Mesodermal cell (in vitro differentiated cells): ENCODE measurements around the gene GDAP2.
A peak's percentile ranks its signal among the peaks of the same experiment; 100 is the strongest.

Source experiments
- H3K27ac ChIP-seq: 2 replicates; pipeline ENCODE4 v1.7.0; 2013; ENCODE audit warnings: mild to moderate bottlenecking, low read depth, low read length, moderate library complexity; ENCODE audit not compliant: severe bottlenecking
- H3K36me3 ChIP-seq: 2 replicates; pipeline ENCODE4 v1.7.1; 2013; ENCODE audit warnings: mild to moderate bottlenecking, low read length, moderate library complexity; ENCODE audit not compliant: control insufficient read depth, insufficient read depth
- H3K4me1 ChIP-seq: one replicate; pipeline ENCODE4 v1.7.1; 2013; ENCODE audit warnings: mild to moderate bottlenecking, low read length; ENCODE audit not compliant: insufficient read depth, control insufficient read depth, poor library complexity, severe bottlenecking
- H3K4me3 ChIP-seq: 2 replicates; pipeline ENCODE4 v1.7.0; 2013; ENCODE audit warnings: low read length, control low read depth, mild to moderate bottlenecking; ENCODE audit not compliant: insufficient read depth, poor library complexity, severe bottlenecking; ENCODE audit errors: extremely low read depth
- H3K9me3 ChIP-seq: 2 replicates; pipeline ENCODE4 v1.7.1; 2013; ENCODE audit warnings: mild to moderate bottlenecking, low read length, moderate library complexity; ENCODE audit not compliant: control insufficient read depth
- WGBS, 2 experiments: methylation state at CpG; one replicate each; pipeline ENCODE4 v1.1.5; 2013; ENCODE audit warnings: missing lambda C conversion rate in 2 of 2; ENCODE audit not compliant: insufficient coverage in 2 of 2; 5-methylcytosine and 5-hydroxymethylcytosine counted together

GDAP2 gene

DNA sequence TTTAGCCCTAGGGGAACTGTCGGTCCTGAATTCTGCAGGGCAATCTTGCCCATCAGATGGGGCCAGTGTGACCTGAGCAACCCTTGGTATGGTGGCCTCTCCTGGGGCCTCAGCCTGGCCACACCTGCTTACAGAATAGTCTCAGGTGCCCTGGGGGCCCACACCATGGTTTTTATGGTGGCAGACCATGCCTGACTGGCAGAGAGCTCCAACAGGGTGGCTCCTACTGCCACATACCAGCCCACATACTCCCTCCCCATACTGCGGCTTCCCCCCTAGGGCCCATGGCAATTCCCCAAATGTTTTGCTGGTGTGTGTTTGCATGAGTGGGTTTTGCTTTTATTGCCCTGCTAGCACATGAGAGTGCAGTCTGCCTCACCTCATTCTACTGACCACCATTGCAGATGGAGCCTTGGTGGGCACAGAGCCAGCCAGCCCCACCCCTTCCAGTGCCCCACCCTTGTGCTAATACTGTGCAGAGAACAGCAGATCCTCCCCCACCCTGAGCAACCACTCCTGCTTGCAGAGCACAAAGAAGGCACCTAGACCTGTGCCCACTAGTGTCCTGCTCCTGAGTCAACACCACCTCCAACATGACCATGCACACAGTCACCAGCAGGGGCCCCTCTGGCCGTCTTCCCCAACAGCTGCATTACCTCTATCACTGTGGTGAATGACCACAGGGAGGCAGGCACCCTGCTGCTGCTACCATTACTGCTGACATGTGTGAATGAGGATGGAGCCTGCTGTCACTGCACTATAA is 86.8 kb downstream of the GDAP2 start:
- WGBS, 2 experiments = 91 to 100% methylated on average over 1 to 2 of the region's 3 CpGs
- no peaks in the 10 kb centered on the region for H3K9me3 ChIP-seq
- no peaks in the 10 kb centered on the region for H3K36me3 ChIP-seq

DNA sequence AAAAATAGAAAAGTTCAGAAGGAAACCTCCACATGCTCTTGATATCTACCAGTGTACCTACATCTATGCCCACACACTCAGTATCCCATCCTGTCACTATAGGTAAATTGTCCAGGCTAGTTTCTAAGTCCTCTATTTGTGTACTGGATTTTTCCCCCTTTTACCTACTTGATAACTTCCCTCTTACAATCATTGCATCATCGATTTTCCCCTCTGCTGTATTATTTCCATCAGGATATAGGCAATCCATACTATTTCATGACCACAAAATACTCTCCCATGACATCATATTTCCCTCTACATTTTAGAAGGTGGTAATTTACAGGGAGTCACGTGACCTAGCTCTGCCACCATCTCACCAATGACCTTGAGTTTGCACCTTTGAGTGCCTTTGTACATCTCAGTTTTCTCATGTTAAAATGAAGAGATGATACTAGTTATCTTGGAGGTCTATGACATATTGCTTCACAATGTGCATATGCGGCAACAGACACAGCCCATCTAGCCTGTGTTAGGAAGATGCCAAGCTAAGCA is 88.2 kb downstream of the GDAP2 start:
- Histone ChIP-seq H3K9me3 (no peaks in the 10 kb centered on the region), H3K36me3 (no peaks in the 10 kb centered on the region), H3K27ac (no peak overlapping the region), H3K4me1 (no peaks in the 10 kb centered on the region), H3K4me3 (no peak overlapping the region)
- WGBS, 2 experiments = 56 to 84% methylated on average over 1 to 3 of the region's 3 CpGs

More for the DNA sequence above, 86.8 kb downstream of the GDAP2 start:
- H3K4me1 ChIP-seq = no peaks in the 10 kb centered on the region
- no peak overlapping the region for H3K27ac ChIP-seq
- no peak overlapping the region for H3K4me3 ChIP-seq

DNA sequence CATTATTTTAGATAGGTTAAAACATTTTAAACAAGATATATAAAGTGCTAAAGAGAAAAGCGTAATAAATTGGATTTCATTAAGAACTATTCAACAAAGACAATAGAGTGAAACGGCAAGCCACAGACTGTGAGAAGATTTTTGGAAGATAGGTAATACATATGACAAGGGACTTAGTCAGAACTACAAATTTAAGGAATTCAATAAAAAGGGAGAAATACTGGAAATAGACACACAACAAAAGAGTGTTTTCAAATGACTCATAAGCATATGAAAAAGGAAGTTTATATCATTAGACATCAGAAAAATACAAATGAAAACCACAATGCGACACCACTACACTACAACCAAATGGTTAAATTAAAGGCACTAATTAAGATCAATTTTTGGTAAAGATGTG is 90.5 kb downstream of the GDAP2 start:
- Histone ChIP-seq H3K9me3 (no peaks in the 10 kb centered on the region), H3K4me3 (no peak overlapping the region), H3K27ac (no peak overlapping the region), H3K36me3 (no peaks in the 10 kb centered on the region), H3K4me1 (no peaks in the 10 kb centered on the region)
- WGBS, 2 experiments = no CpG with 5 or more reads among the region's 3 CpGs

DNA sequence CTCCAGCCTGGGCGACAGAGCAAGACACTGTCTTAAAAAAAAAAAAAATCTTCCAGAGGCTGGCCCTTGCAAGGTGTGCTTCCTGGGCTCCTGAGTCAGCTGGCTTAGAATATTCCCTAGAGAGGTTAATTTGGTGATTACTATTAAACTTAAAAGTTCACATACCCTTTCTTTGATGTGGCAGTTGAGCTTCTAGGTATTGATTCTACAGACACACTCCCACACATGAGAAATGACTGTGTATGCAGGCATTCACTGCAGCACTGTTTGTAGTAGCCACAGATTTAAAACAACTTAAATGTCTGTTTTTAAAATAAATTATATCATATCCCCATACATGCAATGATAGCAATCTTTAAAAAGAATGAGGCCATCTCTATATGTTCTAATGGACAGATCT is 93.4 kb downstream of the GDAP2 start:
- Histone ChIP-seq H3K4me1 (no peaks in the 10 kb centered on the region), H3K4me3 (no peak overlapping the region), H3K27ac (no peak overlapping the region), H3K36me3 (no peaks in the 10 kb centered on the region), H3K9me3 (no peaks in the 10 kb centered on the region)
- 100% methylated on average over 1 of the region's 1 CpG; no CpG with 5 or more reads in 1 of the 2 experiments for WGBS, 2 experiments

DNA sequence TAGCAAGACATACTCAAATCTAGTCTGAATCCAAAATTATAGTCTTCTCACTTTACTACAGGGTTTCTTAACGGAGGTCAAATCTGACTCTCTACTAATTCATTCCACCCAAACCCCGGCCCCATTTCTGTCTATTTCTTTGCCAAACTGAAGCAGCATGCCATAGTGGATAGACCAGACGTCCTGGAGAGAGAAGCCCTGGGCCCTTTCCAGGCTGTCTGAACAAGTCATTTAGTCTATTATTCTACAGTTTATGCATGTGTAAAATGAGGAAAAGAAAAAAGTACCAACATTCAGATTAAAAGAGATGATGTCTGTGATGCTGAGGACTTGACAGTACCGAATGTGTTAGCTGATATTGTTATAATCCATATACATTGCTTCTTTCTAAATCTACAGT is 95.0 kb downstream of the GDAP2 start:
- H3K4me1 ChIP-seq = no peaks in the 10 kb centered on the region
- H3K36me3 ChIP-seq = no peaks in the 10 kb centered on the region
- H3K9me3 ChIP-seq = no peaks in the 10 kb centered on the region
- no peak overlapping the region for H3K27ac ChIP-seq
- H3K4me3 ChIP-seq = no peak overlapping the region
- WGBS, 2 experiments = 83 to 92% methylated on average over 2 of the region's 4 CpGs

DNA sequence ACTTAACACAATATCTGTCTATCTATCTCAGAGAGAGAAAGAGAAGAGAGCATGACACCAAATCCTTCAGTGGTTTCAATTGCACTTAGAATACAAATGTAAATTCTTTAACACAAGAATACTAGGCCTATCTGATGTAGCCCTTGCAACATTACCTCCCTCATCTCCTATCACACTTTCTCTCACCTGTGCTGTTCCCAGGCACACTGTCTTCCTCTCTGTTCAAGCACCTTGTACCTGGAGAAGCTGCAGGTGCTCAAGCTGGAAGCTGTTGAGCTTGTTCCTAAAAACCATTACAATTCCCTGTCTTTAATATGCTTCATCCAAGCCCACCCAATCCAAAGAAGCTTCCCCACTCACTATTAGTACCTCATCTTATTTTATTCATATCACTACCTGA is 97.0 kb downstream of the GDAP2 start:
- Histone ChIP-seq H3K4me3 (no peak overlapping the region), H3K36me3 (no peaks in the 10 kb centered on the region), H3K27ac (no peak overlapping the region)

DNA sequence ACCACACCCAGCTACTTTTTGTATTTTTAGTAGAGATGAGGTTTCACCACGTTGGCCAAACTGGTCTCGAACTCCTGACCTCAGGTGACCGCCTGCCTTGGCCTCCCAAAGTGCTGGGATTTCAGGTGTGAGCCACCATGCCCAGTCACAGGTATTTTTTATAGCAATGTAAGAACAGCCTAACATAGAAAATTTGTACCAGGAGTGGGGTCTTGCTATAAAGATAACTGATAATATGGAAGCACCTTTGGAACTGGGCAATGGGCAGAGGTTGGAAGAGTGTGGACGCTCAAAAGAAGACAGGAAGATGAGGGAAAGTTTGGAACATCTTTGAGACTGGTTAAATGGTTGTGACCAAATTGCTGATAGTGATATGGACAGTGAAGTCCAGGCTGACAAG is 99.2 kb downstream of the GDAP2 start:
- H3K27ac ChIP-seq = no peak overlapping the region
- WGBS, 2 experiments = 90 to 93% methylated on average over 1 to 3 of the region's 4 CpGs
- H3K4me1 ChIP-seq = peaks cover 22% of the 10 kb centered on the region
- no peak overlapping the region for H3K4me3 ChIP-seq
- no peaks in the 10 kb centered on the region for H3K9me3 ChIP-seq
- no peaks in the 10 kb centered on the region for H3K36me3 ChIP-seq

More for the DNA sequence above, 97.0 kb downstream of the GDAP2 start:
- Histone ChIP-seq H3K9me3 (no peaks in the 10 kb centered on the region), H3K4me1 (peaks cover 7% of the 10 kb centered on the region)

DNA sequence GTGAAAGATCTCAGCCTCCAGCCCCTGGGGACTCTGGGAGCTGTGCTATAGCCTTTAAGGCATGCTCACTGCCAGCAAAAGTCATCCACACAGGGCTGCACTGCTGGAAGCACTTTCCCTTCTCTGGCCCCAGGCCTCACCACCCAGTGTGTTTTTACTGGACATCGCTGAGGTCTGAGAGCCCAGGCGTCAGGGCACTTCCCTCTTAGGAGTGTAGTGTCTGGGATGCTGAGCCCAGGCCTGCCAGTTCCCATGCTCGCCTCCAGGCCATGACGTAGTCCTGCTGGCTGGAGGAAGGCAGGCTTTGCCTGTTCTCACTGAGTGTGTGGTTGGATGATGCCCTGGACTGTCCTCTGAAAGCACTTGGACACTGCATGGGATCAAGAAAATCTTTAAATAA is 101.2 kb downstream of the GDAP2 start:
- H3K4me3 ChIP-seq = no peak overlapping the region
- 68 to 100% methylated on average over 2 to 4 of the region's 4 CpGs for WGBS, 2 experiments
- no peaks in the 10 kb centered on the region for H3K36me3 ChIP-seq
- H3K4me1 ChIP-seq = peaks cover 22% of the 10 kb centered on the region
- H3K9me3 ChIP-seq = no peaks in the 10 kb centered on the region
- no peak overlapping the region for H3K27ac ChIP-seq

DNA sequence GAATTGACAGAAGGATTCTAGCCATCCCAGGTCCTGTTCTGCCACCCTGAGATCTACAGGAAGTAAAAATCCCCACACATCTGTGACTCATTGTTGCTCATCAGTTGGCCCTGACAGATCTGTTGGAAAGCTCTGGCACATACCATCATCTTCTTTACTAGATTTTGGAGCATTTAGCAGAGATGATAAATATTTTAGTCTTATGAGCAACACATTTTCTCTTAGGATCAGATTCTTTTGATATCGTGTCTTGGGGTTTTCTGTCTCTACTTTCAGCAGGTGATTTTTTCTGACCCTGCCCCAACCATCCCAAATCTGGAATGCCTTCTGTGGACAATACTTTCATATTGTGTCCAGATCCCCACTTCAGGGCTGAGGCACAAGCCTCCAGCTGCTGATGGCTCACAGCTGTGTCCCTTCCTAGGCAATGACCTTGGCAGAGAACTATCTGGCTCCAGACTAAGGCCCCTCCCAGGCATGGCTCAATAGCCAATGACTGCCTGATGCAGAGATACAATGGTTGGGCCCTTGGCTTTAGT is 102.8 kb downstream of the GDAP2 start:
- Histone ChIP-seq H3K9me3 (peaks cover 4% of the 10 kb centered on the region), H3K27ac (peak overlapping the region; percentile 62), H3K4me3 (no peak overlapping the region), H3K36me3 (no peaks in the 10 kb centered on the region), H3K4me1 (peaks cover 25% of the 10 kb centered on the region)
- 100% methylated on average over 1 of the region's 1 CpG; no CpG with 5 or more reads in 1 of the 2 experiments for WGBS, 2 experiments

DNA sequence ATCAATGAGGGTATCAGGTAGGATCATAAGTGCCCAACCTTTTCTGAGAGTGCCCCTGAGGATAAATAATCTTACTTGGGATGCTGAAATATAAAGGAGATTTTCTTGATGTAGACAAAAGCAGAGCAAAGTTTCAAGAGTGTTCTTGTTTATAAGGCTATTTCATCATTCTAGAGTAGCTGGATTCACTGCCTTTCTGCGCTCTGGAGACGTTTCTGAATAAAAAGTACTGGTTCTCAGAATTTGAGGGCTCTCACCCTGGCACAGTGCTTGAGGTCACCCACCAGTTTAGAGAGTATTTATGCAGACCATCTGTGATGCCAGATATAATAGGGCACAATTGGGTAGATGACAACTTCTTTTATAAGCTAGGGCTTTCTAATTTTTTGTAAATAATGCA is 103.3 kb downstream of the GDAP2 start:
- Histone ChIP-seq H3K27ac (peak overlapping the region; percentile 7), H3K36me3 (no peaks in the 10 kb centered on the region), H3K4me1 (peaks cover 25% of the 10 kb centered on the region), H3K9me3 (peaks cover 7% of the 10 kb centered on the region), H3K4me3 (no peak overlapping the region)
- 85 to 92% methylated on average over 2 of the region's 2 CpGs for WGBS, 2 experiments

DNA sequence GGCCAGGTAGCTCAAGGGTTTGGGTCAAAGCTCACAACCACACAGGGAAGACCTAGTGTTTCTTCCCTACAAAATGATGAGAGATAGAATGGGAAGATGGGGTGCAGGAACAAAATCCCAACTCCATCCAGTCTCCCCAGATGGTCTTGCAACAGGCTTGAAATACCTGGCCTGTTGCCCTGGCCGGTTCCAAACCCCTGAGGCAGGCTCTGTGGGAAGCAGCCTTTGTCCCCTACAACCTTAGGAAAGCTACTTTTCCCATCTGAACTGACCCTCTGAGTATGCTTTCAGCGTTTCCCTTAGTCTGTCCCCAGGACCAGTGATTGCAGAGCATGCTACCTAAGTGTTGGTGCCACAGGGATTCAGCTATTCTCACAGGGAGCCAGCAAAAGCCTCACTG is 104.0 kb downstream of the GDAP2 start:
- peaks cover 25% of the 10 kb centered on the region for H3K4me1 ChIP-seq
- no peaks in the 10 kb centered on the region for H3K36me3 ChIP-seq
- WGBS, 2 experiments = 91 to 95% methylated on average over 2 of the region's 2 CpGs
- H3K4me3 ChIP-seq = no peak overlapping the region
- H3K27ac ChIP-seq = no peak overlapping the region
- H3K9me3 ChIP-seq = peaks cover 7% of the 10 kb centered on the region
